Measurements from ENCODE around the gene REEP1. TPM values are rescaled to one million over a fixed set of nuclear protein-coding genes. Genes with fewer than 3 reads are reported as not detected.

The REEP1 gene
- total RNA-seq, 1 donor, result 0.36 TPM

GRCh38 chr2:86323273-86324021 lies 14.0 kb downstream of the REEP1 start:
- Histone ChIP-seq H3K27me3 (ENCODE audit: insufficient read depth, low read length) (peaks cover 10% of the 10 kb centered on the region), H3K4me3 (ENCODE audit: insufficient read depth, low read length) (no peak overlapping the region), H3K9me3 (ENCODE audit: low read depth, low read length) (no peaks in the 10 kb centered on the region), H3K27ac (ENCODE audit: low read depth, low read length) (no peak overlapping the region), H3K79me2 (ENCODE audit: insufficient read depth, low read length) (no peaks in the 10 kb centered on the region), H4K20me1 (ENCODE audit: insufficient read depth, low read length) (no peaks in the 10 kb centered on the region), H3K36me3 (ENCODE audit: insufficient read depth, low read length) (no peaks in the 10 kb centered on the region), H2AFZ (ENCODE audit: low read length) (no peak overlapping the region), H3K4me1 (ENCODE audit: insufficient read depth, low read length) (no peaks in the 10 kb centered on the region), H3K4me2 (ENCODE audit: insufficient read depth, low read length) (no peak overlapping the region)
- DNase-seq (ENCODE audit: insufficient read length, low spot score, missing footprints), result no peak
- TF ChIP-seq CTCF (IDR thresholded peaks at IDR 0.05; ENCODE audit: extremely low read depth, low read depth, low read length), result no peak

GRCh38 chr2:86319700-86320580 lies 17.5 kb downstream of the REEP1 start:
- Histone ChIP-seq H3K79me2 (ENCODE audit: insufficient read depth, low read length) (no peaks in the 10 kb centered on the region), H2AFZ (ENCODE audit: low read length) (no peak overlapping the region), H3K9me3 (ENCODE audit: low read depth, low read length) (no peaks in the 10 kb centered on the region), H3K4me2 (ENCODE audit: insufficient read depth, low read length) (no peak overlapping the region), H3K36me3 (ENCODE audit: insufficient read depth, low read length) (no peaks in the 10 kb centered on the region), H3K27ac (ENCODE audit: low read depth, low read length) (no peak overlapping the region), H3K27me3 (ENCODE audit: insufficient read depth, low read length) (peaks cover 10% of the 10 kb centered on the region), H3K4me3 (ENCODE audit: insufficient read depth, low read length) (no peak overlapping the region), H3K4me1 (ENCODE audit: insufficient read depth, low read length) (no peaks in the 10 kb centered on the region), H4K20me1 (ENCODE audit: insufficient read depth, low read length) (no peaks in the 10 kb centered on the region)
- no peak for TF ChIP-seq CTCF (IDR thresholded peaks at IDR 0.05; ENCODE audit: extremely low read depth, low read depth, low read length)
- DNase-seq (ENCODE audit: insufficient read length, low spot score, missing footprints), result no peak

GRCh38 chr2:86315084-86315483 lies 22.3 kb downstream of the REEP1 start:
- Histone ChIP-seq H3K4me2 (ENCODE audit: insufficient read depth, low read length) (no peak overlapping the region), H3K79me2 (ENCODE audit: insufficient read depth, low read length) (no peaks in the 10 kb centered on the region), H3K36me3 (ENCODE audit: insufficient read depth, low read length) (no peaks in the 10 kb centered on the region), H3K4me1 (ENCODE audit: insufficient read depth, low read length) (no peaks in the 10 kb centered on the region), H2AFZ (ENCODE audit: low read length) (no peak overlapping the region), H3K27me3 (ENCODE audit: insufficient read depth, low read length) (peaks cover 21% of the 10 kb centered on the region), H4K20me1 (ENCODE audit: insufficient read depth, low read length) (no peaks in the 10 kb centered on the region), H3K4me3 (ENCODE audit: insufficient read depth, low read length) (no peak overlapping the region), H3K9me3 (ENCODE audit: low read depth, low read length) (no peaks in the 10 kb centered on the region), H3K27ac (ENCODE audit: low read depth, low read length) (no peak overlapping the region)
- DNase-seq (ENCODE audit: insufficient read length, low spot score, missing footprints), result no peak
- no peak for TF ChIP-seq CTCF (IDR thresholded peaks at IDR 0.05; ENCODE audit: extremely low read depth, low read depth, low read length)

- H3K9me3 ChIP-seq (ENCODE audit: low read depth, low read length), result no peaks in the 10 kb centered on the region
- no peaks in the 10 kb centered on the region for H3K36me3 ChIP-seq (ENCODE audit: insufficient read depth, low read length)
- no peaks in the 10 kb centered on the region for H4K20me1 ChIP-seq (ENCODE audit: insufficient read depth, low read length)
- no peak for TF ChIP-seq CTCF (IDR thresholded peaks at IDR 0.05; ENCODE audit: extremely low read depth, low read depth, low read length)
- H3K4me3 ChIP-seq (ENCODE audit: insufficient read depth, low read length), result no peak overlapping the region
- DNase-seq (ENCODE audit: insufficient read length, low spot score, missing footprints), result no peak
- H3K4me1 ChIP-seq (ENCODE audit: insufficient read depth, low read length), result no peaks in the 10 kb centered on the region
- no peaks in the 10 kb centered on the region for H3K79me2 ChIP-seq (ENCODE audit: insufficient read depth, low read length)
- H2AFZ ChIP-seq (ENCODE audit: low read length), result no peak overlapping the region
- H3K4me2 ChIP-seq (ENCODE audit: insufficient read depth, low read length), result no peak overlapping the region
- H3K27me3 ChIP-seq (ENCODE audit: insufficient read depth, low read length), result peaks cover 18% of the 10 kb centered on the region
- no peak overlapping the region for H3K27ac ChIP-seq (ENCODE audit: low read depth, low read length)
Observed at GRCh38 chr2:86314125-86314524, 23.3 kb downstream of the REEP1 start.

Data from osteoblast (primary cell).